Measurements from ENCODE around the gene PCBP3. TPM values are rescaled to one million over a fixed set of nuclear protein-coding genes. Genes with fewer than 3 reads are reported as not detected.
"Not testable (repeated sequence)": the region's sequence is repeated elsewhere in the genome, so short reads cannot be mapped to it uniquely, and the experiment has no call there.

The PCBP3 gene
- total RNA-seq, 1 donor from 2014 or later = 5.5 TPM

GRCh38 chr21:45894906-45895777 is 251.6 kb downstream of the PCBP3 start:
- DNase-seq = no peak

- DNase-seq = no peak
Measured at GRCh38 chr21:45895778-45896370, 252.3 kb downstream of the PCBP3 start.

- DNase-seq = not testable (repeated sequence)
Measured at GRCh38 chr21:45896431-45896830, 252.9 kb downstream of the PCBP3 start.

GRCh38 chr21:45897191-45898027 is 253.9 kb downstream of the PCBP3 start:
- no peak for DNase-seq

GRCh38 chr21:45898028-45898350 is 254.5 kb downstream of the PCBP3 start:
- no peak for DNase-seq

- DNase-seq = no peak
Measured at GRCh38 chr21:45898781-45899180, 255.3 kb downstream of the PCBP3 start.

- DNase-seq = no peak
Measured at GRCh38 chr21:45899317-45900033, 255.9 kb downstream of the PCBP3 start.

GRCh38 chr21:45900034-45900868 is 256.7 kb downstream of the PCBP3 start:
- no peak for DNase-seq

- no peak for DNase-seq
Measured at GRCh38 chr21:45901061-45901690, 257.7 kb downstream of the PCBP3 start.

GRCh38 chr21:45902292-45902995 is 258.9 kb downstream of the PCBP3 start:
- no peak for DNase-seq

GRCh38 chr21:45905196-45905595 is 261.7 kb downstream of the PCBP3 start:
- no peak for DNase-seq

GRCh38 chr21:45906196-45906805 is 262.8 kb downstream of the PCBP3 start:
- no peak for DNase-seq

GRCh38 chr21:45906859-45907258 is 263.3 kb downstream of the PCBP3 start:
- DNase-seq = no peak

GRCh38 chr21:45908536-45909237 is 265.2 kb downstream of the PCBP3 start:
- no peak for DNase-seq

GRCh38 chr21:45909238-45909988 is 265.9 kb downstream of the PCBP3 start:
- DNase-seq = no peak

GRCh38 chr21:45910155-45910547 is 266.6 kb downstream of the PCBP3 start:
- DNase-seq = no peak

GRCh38 chr21:45910548-45911221 is 267.2 kb downstream of the PCBP3 start:
- peak; percentile 47 for DNase-seq
